ENCODE measurements around the gene FER.

DNA sequence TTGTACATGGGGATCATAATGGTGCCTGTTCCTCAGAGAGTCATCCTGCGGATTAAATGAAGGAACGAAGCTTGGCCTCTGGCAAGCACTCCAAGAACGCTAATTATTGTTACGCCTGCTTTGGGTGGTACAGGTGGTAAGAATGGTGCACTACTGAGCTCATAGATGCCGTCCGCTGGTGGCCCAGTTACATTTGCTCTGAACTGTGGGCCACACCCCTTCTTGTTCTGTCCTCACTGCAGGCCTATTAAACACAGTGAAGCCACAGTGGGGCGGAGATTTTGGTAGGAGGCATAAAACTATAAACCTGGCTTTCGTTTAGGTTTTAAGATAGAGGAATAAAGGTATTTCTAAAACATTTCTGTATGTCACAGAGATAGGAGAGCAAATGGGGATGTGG is 40.6 kb upstream of the FER start:
- TF ChIP-seq, protein P1, sequence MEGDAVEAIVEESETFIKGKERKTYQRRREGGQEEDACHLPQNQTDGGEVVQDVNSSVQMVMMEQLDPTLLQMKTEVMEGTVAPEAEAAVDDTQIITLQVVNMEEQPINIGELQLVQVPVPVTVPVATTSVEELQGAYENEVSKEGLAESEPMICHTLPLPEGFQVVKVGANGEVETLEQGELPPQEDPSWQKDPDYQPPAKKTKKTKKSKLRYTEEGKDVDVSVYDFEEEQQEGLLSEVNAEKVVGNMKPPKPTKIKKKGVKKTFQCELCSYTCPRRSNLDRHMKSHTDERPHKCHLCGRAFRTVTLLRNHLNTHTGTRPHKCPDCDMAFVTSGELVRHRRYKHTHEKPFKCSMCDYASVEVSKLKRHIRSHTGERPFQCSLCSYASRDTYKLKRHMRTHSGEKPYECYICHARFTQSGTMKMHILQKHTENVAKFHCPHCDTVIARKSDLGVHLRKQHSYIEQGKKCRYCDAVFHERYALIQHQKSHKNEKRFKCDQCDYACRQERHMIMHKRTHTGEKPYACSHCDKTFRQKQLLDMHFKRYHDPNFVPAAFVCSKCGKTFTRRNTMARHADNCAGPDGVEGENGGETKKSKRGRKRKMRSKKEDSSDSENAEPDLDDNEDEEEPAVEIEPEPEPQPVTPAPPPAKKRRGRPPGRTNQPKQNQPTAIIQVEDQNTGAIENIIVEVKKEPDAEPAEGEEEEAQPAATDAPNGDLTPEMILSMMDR (conservative IDR thresholded peaks at IDR 0.05; ENCODE audit: low read depth, low read length) = no peak
- TF ChIP-seq EZH2 (IDR thresholded peaks at IDR 0.05; ENCODE audit: low read length, unreplicated experiment) = no peak
